Measurements from ENCODE around the gene SARDH.

Gene SARDH

DNA sequence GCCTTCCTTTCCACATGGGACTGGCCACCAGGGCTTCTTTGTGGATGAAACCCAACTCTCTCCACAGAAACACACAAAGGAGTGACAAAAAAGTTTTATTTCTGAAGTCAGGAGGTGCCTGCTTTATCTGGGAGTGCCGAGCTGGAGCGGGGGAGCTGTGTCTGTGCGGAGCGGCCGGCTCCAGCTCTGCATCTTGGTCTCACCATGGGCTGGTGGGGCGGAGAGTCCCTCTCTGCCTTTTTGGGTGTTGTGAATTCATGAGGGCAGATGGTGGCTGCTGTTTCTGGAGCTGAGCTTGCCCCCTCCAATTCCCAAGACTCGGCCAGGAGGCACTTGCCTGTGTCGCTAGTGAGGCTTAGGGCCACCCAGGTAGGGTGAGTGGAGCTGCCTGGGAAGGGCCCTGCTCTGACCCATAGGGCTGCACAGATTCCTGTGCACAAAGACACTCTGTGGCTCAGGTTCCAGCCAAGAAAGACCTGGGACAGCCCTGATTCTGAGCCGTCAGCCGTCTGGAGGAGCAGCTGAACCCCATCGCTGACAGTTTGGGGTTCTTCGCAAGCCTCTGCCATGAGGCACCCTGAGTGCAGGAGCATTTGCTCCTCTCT, 100.6 kb downstream of the SARDH start:
- DNase-seq (ENCODE audit: low read depth): no peak
- H3K4me3 ChIP-seq (ENCODE audit: low read depth, low read length): no peak overlapping the region
- TF ChIP-seq, protein P1, sequence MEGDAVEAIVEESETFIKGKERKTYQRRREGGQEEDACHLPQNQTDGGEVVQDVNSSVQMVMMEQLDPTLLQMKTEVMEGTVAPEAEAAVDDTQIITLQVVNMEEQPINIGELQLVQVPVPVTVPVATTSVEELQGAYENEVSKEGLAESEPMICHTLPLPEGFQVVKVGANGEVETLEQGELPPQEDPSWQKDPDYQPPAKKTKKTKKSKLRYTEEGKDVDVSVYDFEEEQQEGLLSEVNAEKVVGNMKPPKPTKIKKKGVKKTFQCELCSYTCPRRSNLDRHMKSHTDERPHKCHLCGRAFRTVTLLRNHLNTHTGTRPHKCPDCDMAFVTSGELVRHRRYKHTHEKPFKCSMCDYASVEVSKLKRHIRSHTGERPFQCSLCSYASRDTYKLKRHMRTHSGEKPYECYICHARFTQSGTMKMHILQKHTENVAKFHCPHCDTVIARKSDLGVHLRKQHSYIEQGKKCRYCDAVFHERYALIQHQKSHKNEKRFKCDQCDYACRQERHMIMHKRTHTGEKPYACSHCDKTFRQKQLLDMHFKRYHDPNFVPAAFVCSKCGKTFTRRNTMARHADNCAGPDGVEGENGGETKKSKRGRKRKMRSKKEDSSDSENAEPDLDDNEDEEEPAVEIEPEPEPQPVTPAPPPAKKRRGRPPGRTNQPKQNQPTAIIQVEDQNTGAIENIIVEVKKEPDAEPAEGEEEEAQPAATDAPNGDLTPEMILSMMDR (conservative IDR thresholded peaks at IDR 0.05; ENCODE audit: low read depth, low read length): no peak

DNA sequence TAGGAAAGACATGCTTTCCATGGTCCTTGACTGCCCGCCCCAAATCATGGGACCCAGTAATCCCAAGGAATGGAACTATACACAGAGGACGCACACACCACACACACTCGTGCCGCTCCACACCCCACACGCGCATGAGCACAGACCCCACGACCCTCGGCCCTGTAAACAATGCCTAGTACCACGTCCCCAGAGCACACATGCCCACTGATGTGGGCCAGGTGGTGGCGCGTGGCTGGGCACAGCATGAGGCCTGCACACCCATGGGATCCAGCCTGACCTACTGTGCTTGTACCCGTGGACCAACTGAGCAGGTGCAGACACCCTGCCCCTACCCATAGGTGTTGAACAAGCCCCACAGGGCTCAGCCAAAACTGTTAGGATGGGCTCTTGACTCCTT, 101.2 kb downstream of the SARDH start:
- H3K4me3 ChIP-seq (ENCODE audit: low read depth, low read length): no peak overlapping the region
- TF ChIP-seq, protein P1 (conservative IDR thresholded peaks at IDR 0.05; ENCODE audit: low read depth, low read length): no peak
- DNase-seq (ENCODE audit: low read depth): no peak

GRCh38 chr9:133635533-133636531, 102.3 kb downstream of the SARDH start, which contains the start of gene DBH:
DBH (plus strand) TSS chr9:133636363; CDS start chr9:133636372, 9 bp downstream.
- no peak for DNase-seq (ENCODE audit: low read depth)
- TF ChIP-seq, protein P1 (conservative IDR thresholded peaks at IDR 0.05; ENCODE audit: low read depth, low read length): no peak
- H3K4me3 ChIP-seq (ENCODE audit: low read depth, low read length): no peak within 1 kb of the TSS

GRCh38 chr9:133635098-133635497, 103.1 kb downstream of the SARDH start:
- no peak for DNase-seq (ENCODE audit: low read depth)
- TF ChIP-seq, protein P1 (conservative IDR thresholded peaks at IDR 0.05; ENCODE audit: low read depth, low read length): no peak
- H3K4me3 ChIP-seq (ENCODE audit: low read depth, low read length): no peak overlapping the region

- no peak for DNase-seq (ENCODE audit: low read depth)
- TF ChIP-seq, protein P1 (conservative IDR thresholded peaks at IDR 0.05; ENCODE audit: low read depth, low read length): no peak
- H3K4me3 ChIP-seq (ENCODE audit: low read depth, low read length): no peak overlapping the region
Observed at GRCh38 chr9:133634081-133634691, 104.0 kb downstream of the SARDH start.

DNA sequence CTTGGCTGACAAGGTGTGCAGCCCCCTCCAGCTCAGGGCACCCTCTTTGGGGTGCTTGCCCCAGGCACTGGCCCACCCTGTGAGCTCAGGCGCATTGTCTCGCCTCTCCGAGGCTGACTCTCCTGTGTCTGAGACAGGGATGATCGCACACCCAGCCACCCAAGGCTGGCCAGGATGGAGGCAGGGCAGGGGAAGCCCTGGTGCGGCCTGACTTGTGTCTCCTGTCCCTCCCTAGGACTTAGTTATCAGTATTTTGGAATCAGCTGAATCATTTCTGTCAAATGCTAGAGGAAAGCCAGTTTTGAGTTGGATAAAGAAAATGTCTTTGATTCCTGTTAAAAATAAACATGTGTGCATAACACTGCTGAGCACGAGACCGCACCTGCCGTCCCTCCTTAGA, 104.5 kb downstream of the SARDH start:
- no peak overlapping the region for H3K4me3 ChIP-seq (ENCODE audit: low read depth, low read length)
- TF ChIP-seq, protein P1 (conservative IDR thresholded peaks at IDR 0.05; ENCODE audit: low read depth, low read length): no peak
- DNase-seq (ENCODE audit: low read depth): no peak
